CD4-positive, alpha-beta T cell (primary cell): ENCODE results near the gene CWC25. TPM values are rescaled to one million over a fixed set of nuclear protein-coding genes. Genes with fewer than 3 reads are reported as not detected.

Source experiments
- ATAC-seq: fragments of 200-7000 bp; cut with Tn5 transposase; one replicate; pipeline ENCODE4 v1.10.0; 2022; ENCODE audit warnings: mild to moderate bottlenecking; ENCODE audit not compliant: poor library complexity
- CTCF ChIA-PET: fragments of 350-600 bp; sonication (Branson Sonifier 250); formaldehyde crosslinking; loops from one replicate; lab custom pipeline; 2021; ENCODE audit warnings: antibody characterized with exemption, inconsistent platforms; lab: Charles Lee
- POLR2A ChIA-PET: fragments of 350-600 bp; sonication (Branson Sonifier 250); formaldehyde crosslinking; loops from one replicate; lab custom pipeline; 2021; ENCODE audit warnings: antibody characterized with exemption, inconsistent platforms; lab: Charles Lee
- DNase-seq, 14 experiments: peaks; one replicate each; pipeline ENCODE4 v3.0.0-alpha.2; 2013 to 2020; ENCODE audit warnings: mixed read lengths in 2 of 14
- H3K27ac ChIP-seq, 2 donors: one replicate each; pipeline versions ENCODE4 v1.5.1 to v1.7.0; 2013; ENCODE audit warnings: low read length in 2 of 2, low read depth in 1 of 2, mild to moderate bottlenecking in 1 of 2
- H3K27me3 ChIP-seq, 2 experiments: 1 replicate in 1 of 2; 2 replicates in 1 of 2; pipeline versions ENCODE4 v1.6.1 to v1.7.0; 2013; ENCODE audit warnings: low read length in 2 of 2, control low read depth in 1 of 2, mild to moderate bottlenecking in 1 of 2, moderate library complexity in 1 of 2; ENCODE audit not compliant: insufficient read depth in 2 of 2, control insufficient read depth in 1 of 2
- H3K36me3 ChIP-seq: one replicate; pipeline ENCODE4 v1.6.1; 2013; ENCODE audit warnings: low read length, control low read depth; ENCODE audit not compliant: insufficient read depth
- H3K4me1 ChIP-seq: one replicate; pipeline ENCODE4 v1.6.1; 2013; ENCODE audit warnings: low read length, control low read depth; ENCODE audit not compliant: insufficient read depth
- H3K4me3 ChIP-seq: one replicate; pipeline ENCODE4 v1.5.1; 2013; ENCODE audit warnings: mild to moderate bottlenecking, low read length, moderate library complexity
- H3K9me3 ChIP-seq, 2 experiments: 1 replicate in 1 of 2; 2 replicates in 1 of 2; pipeline versions ENCODE4 v1.6.1 to v1.7.0; 2013; ENCODE audit warnings: low read length in 2 of 2, mild to moderate bottlenecking in 2 of 2, control low read depth in 1 of 2, moderate library complexity in 1 of 2; ENCODE audit not compliant: control insufficient read depth in 1 of 2, insufficient read depth in 1 of 2
- H3K27ac Mint-ChIP-seq: one replicate; pipeline ENCODE4 v1.8.0; 2020; ENCODE audit warnings: mixed read lengths
- H3K27me3 Mint-ChIP-seq: one replicate; pipeline ENCODE4 v1.8.0; 2021; ENCODE audit warnings: mixed read lengths
- H3K36me3 Mint-ChIP-seq: one replicate; pipeline ENCODE4 v1.8.0; 2021; ENCODE audit warnings: low read depth, mixed read lengths
- H3K4me1 Mint-ChIP-seq: one replicate; pipeline ENCODE4 v1.8.0; 2021; ENCODE audit warnings: low read depth, mixed read lengths
- H3K4me3 Mint-ChIP-seq: one replicate; pipeline ENCODE4 v1.8.0; 2020; ENCODE audit warnings: mild to moderate bottlenecking, mixed read lengths
- H3K9me3 Mint-ChIP-seq: one replicate; pipeline ENCODE4 v1.8.0; 2020; ENCODE audit warnings: mixed read lengths
- CTCF ChIP-seq: fragments of 200-600 bp; IDR thresholded peaks from one replicate; pipeline ENCODE4 v1.8.0; 2022; ENCODE audit warnings: antibody characterized with exemption, mild to moderate bottlenecking
- intact Hi-C, 2 experiments: fragments of 100-400 bp; cut with DNase I in 1 of 2; cut with micrococcal nuclease in 1 of 2; formaldehyde crosslinking; loops; one replicate each; pipeline versions ENCODE4 v1.15.1 to v1.9.0; 2023 to 2025; cut with DNase I, micrococcal nuclease
- total RNA-seq, 174 experiments: library from RNA in 2 of 174; stranded (reverse) in 2 of 174; gene quantifications; one replicate each; pipeline ENCODE4 v1.2.3 and lab custom pipeline; 2021 to 2026

The CWC25 gene
- total RNA-seq, 2 experiments from 2014 or later, result 63.0 to 63.3 TPM

GRCh38 chr17:38779965-38780752 is 45.0 kb downstream of the CWC25 start:
- ChIA-PET CTCF (no interaction called here), POLR2A (no interaction called here)
- Mint-ChIP-seq H3K4me3 (no peak overlapping the region), H3K27me3 (no peaks in the 10 kb centered on the region), H3K9me3 (no peaks in the 10 kb centered on the region), H3K27ac (no peak overlapping the region), H3K4me1 (no peaks in the 10 kb centered on the region), H3K36me3 (peaks cover 87% of the 10 kb centered on the region)
- ATAC-seq, result no peak
- intact Hi-C loops, result no loop called here
- H3K27ac ChIP-seq, result no peak overlapping the region
- no peaks in the 10 kb centered on the region for H3K4me1 ChIP-seq
- H3K9me3 ChIP-seq, result no peaks in the 10 kb centered on the region
- no peak for DNase-seq
- no peak overlapping the region for H3K4me3 ChIP-seq
- no peak for TF ChIP-seq CTCF
- H3K36me3 ChIP-seq, result peaks cover 92% of the 10 kb centered on the region
- no peaks in the 10 kb centered on the region for H3K27me3 ChIP-seq

GRCh38 chr17:38777641-38778250 is 47.4 kb downstream of the CWC25 start:
- Histone ChIP-seq H3K36me3 (peaks cover 88% of the 10 kb centered on the region), H3K4me3 (no peak overlapping the region), H3K9me3 (no peaks in the 10 kb centered on the region), H3K27me3 (no peaks in the 10 kb centered on the region), H3K4me1 (no peaks in the 10 kb centered on the region), H3K27ac (no peak overlapping the region)
- ChIA-PET CTCF (interaction anchor here (0.6 kb wide), 1 partner anchor 91 kb away, joined by 3 read pairs; no protein-coding TSS in a partner anchor), POLR2A (no interaction called here)
- DNase-seq, result no peak
- ATAC-seq, result no peak
- no peaks in the 10 kb centered on the region for H3K27me3 Mint-ChIP-seq
- no peaks in the 10 kb centered on the region for H3K4me1 Mint-ChIP-seq
- no peak overlapping the region for H3K4me3 Mint-ChIP-seq
- H3K27ac Mint-ChIP-seq, result no peak overlapping the region
- TF ChIP-seq CTCF, result no peak
- no peaks in the 10 kb centered on the region for H3K9me3 Mint-ChIP-seq
- peaks cover 81% of the 10 kb centered on the region for H3K36me3 Mint-ChIP-seq
- intact Hi-C loops, result no loop called here

- no peaks in the 10 kb centered on the region for H3K4me1 ChIP-seq
- Mint-ChIP-seq H3K4me3 (no peak overlapping the region), H3K27ac (no peak overlapping the region), H3K9me3 (no peaks in the 10 kb centered on the region), H3K4me1 (no peaks in the 10 kb centered on the region), H3K27me3 (no peaks in the 10 kb centered on the region), H3K36me3 (peaks cover 80% of the 10 kb centered on the region)
- no peaks in the 10 kb centered on the region for H3K27me3 ChIP-seq
- no peak overlapping the region for H3K4me3 ChIP-seq
- ATAC-seq (no peak), DNase-seq (no peak)
- CTCF ChIA-PET, result no interaction called here
- H3K9me3 ChIP-seq, result no peaks in the 10 kb centered on the region
- intact Hi-C loops, result no loop called here
- peaks cover 85% of the 10 kb centered on the region for H3K36me3 ChIP-seq
- POLR2A ChIA-PET, result no interaction called here
- no peak overlapping the region for H3K27ac ChIP-seq
- no peak for TF ChIP-seq CTCF
Measured at GRCh38 chr17:38773258-38773657, 51.9 kb downstream of the CWC25 start.
